ENCODE measurements around the gene SH3RF3.

- TF ChIP-seq CTCF (IDR thresholded peaks at IDR 0.05 in 4 of 5, conservative IDR thresholded peaks at IDR 0.05 in 1 of 5): no peak
- TF ChIP-seq POLR2A (IDR thresholded peaks at IDR 0.05): no peak
Measured at GRCh38 chr2:109218087-109218791, 89.2 kb downstream of the SH3RF3 start.
